NK-92 (cell line): Measurements from ENCODE around the gene KIRREL1.
"Not testable (repeated sequence)": the region's sequence is repeated elsewhere in the genome, so short reads cannot be mapped to it uniquely, and the experiment has no call there.

Source experiments
- DNase-seq: peaks from one replicate; lab custom pipeline; 2025; ENCODE audit not compliant: unreplicated experiment; lab: John Stamatoyannopoulos, UW

The KIRREL1 gene

DNA sequence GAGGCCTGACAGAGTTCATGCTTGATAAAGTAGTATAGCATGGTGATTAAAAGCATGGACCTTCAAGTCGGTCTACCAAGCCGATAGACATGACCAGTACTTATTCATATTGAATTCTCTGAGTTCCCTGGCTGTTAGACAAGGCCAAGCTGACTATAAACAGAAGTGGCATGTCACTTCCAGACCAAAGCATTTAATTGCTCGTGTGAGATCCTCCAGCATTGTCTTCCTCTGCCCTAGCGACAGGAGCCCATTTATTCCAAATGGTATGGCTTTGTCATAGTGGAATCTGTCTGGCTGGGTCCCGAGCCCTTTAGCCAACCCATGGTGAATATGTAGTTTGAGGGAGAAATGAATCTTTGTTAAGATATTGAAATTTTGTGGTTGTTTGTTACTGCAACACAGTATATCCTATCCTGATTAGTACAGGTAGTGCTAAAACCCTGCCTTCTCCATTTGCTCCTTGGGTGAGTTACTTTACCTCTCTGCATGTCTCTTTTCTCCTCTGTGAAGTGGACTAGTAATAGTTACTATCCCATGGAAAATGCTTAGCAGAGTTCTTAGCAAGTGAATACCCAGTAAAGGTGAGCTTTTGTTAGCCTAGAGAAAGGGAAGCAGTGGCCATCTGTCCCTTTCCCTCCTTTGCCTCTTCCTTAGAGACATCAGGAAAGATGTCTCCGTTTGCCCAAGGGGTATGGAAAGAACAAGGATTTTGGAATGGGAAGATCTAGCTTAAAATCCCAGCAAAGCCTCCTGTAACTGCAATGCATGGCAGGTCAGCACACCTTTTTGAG, 109.6 kb downstream of the KIRREL1 start:
- DNase-seq: no peak

DNA sequence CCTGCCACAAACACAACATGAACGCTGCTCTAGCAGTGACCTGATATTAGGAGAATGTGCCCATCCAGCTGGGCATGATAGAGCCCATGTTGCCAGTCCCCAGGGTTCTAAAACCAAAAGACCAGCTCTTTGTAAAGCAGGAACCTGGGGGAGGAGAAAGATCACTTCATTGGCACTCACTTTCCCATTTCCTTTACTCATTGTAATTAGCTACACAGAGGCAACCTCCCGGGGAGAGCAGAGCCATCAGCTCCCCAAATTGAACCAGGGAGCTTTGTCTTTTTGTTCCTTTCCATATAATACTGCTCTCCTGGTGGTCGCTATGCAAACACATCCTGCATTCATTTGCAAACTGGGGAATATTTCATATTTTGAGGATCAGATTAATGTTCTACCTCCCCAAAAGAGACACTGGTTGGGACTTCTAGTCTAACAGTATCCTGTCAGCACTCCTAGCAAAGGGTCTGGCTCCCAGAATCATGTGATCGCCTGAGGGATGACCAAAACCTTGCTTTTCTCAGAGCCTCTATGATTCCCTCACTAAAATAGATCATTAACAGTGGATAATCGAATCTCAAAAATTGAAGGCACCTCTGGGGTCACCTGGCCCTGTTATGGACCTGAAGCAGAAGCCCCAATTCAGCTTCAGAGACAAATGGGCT, 110.5 kb downstream of the KIRREL1 start:
- DNase-seq: no peak

DNA sequence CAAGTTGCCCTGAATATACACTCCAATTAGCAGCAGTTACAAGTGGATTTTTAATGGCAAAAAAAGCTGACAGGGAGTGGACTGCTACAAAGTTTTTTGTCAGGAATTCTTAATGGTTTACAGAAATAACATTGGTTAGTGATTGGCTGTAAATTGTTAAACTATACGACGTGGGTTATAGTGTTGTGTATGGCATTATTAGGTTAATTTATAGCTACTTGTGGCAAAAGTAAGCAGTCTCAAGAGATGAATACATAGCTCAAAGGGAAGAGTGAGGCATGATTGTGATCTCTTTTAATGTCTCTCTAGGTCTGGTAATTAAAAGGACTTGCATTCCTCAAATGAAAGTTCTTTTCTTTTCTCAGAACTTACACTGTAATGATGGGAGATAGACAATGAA, 111.4 kb downstream of the KIRREL1 start:
- no peak for DNase-seq

DNA sequence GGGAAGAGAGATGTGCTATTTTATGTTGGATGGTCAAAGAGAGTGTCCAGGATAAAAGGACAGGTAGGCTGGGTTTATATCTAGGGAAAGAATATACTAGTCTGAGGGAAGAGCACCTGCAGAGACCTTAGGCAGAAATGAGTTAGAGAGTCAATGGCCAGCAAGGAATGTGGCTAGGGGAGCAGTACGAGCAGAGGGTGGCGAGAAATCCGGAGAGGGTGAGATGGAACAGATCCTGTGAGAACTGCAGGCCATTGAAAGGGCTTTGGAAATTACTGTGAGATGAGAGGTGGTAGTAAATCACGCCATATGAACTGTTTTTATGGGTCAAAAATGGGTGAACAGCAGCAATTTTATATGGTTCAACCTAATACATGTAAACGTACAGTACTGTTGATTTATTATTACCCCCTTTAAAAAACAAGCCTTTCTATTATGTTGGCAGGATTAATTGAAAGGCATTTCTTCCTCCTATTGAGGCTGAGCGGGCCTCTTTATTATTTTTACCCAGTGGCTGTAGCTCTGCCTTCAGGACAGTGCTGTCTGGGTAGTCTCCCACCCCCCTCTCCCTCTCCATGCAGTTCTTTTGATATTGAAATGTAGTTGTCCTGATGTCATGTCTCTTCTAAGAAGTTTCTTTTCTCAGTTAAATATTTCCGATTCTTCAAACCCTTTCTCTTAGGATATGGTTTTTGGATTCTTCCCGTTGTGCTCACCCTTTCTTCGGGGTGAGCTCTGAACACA, 112.1 kb downstream of the KIRREL1 start:
- no peak for DNase-seq

DNA sequence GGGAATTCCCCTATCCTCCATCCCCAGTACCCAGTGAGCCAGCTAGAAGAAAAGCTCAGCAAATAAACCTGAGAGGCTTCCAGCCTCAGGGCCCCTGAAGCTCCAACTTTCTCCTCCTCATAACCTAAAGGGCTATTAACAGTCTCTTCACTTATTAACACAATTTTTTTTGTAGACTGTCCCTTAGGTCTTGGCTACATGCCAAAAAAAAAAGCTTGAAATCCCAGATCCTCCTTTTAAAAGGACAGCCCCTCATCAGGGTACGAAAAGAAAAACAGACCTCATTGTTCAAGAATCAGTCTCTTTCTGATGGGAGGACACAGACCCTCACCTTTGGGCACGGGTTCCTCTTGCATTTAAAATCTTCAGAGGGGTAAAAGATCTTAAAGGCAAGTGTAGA, 114.5 kb downstream of the KIRREL1 start:
- DNase-seq: no peak

DNA sequence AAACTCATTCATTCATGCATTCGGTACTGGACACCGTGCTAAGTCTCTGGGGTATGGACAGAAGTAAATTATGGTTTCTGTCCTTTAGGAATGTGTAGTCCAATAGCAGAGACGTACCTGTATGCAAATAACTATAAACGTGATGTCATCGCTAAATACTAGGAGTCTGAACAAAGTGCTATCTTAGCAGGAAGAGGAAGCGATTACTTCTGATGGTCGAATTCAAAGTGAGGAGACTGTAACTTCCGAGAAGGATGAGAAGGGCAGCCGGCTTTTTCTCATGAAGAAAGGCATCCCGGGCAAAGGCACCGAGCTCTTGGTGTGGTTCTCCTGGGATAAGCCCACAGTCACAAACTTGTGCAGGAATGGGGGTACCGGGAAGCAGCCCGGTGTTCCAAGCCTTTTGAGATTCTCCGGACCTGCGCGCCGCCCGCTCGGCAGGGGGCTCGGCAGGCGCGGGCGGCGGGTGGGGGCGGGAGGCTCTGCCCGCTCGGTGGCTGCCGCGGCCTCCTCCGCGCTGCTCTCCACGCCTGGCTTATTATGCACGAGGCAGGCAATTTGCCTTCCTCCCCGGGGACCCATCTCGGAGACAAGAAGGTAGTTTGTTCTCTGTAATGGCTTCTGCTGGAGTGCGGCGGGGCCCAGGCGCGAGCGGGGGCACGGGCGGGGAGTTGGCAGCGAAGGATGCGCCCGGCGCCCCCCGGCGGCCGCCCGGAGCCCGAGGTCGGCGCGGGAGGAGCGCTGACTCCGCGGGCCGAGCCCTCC, 119.7 kb downstream of the KIRREL1 start:
- no peak for DNase-seq

DNA sequence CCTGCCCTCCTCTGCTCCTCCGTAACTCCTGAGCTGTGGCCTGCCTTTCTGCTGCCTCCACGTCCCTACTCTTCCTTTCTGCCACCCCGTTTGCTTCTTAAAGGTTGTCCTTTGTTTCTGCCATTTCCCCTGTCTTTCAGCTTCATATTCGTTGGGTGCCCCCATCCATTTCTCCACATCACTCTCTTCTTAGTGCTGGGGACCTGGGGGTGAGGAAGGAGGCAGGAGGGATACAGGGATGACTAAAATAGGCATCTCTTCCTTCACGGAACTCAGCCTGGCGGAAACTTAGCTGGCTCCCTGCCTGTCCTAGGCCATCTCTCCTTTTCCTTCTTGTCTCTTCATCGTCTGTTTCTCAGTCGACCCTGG, 120.3 kb downstream of the KIRREL1 start:
- DNase-seq: no peak

DNA sequence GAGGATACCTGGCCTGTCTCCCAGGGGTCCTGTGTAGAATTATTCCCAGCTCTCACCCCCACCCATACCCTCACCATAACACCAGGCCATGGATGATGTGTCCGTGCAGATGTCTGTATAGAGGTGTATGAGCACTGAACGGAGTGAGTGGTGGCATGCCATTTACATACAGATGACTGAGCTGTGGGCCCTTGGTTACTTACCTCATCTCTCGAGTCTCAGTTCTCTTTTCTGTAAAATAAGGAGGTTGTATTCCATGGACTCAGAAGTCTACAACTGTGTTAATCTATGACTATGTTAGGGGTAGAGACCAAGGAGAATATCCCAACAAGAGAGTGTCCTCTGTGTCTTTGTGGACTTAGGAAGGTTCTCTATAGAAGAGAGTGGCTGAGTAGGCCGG, 121.7 kb downstream of the KIRREL1 start:
- no peak for DNase-seq

DNA sequence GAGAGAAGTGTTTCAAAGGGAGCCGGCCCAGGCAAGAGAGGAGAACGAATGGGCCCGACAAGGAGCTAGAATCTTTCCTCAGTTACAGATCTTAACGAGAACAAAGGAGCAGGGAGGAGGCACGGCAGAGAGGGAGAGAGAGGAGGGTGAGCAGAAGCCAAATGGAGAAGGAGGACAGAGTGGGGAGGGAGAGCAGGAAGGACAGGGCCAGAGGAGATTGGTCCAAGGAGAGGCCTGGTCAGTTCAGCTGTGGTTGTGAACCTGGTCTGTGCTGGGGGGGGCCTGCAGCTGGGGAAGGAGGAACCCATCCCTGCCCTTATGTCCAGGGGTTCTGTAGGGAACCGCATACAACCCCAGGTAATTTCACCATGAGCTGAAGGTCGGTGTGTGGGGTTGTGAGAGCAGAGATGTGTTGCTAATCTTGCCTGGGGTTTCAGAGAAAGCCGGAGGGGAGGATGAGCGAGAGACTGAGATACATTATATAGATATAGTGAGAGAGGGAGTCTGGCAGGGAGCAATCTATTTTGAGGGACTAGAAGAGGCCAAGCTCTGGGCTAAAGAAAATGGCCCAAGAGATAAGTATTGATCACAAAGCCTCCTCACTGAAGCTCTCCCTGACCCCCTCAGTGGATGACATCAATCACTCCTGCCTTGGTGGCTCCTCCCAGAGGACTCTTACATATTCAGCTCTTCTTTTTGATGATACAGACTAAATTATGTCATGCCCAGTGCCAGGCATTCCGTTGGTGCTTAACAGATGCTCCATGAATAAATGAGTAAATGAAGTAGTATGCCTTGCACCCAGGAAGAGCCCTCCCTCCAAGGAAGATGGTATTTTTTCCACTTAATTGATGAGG, 123.1 kb downstream of the KIRREL1 start:
- DNase-seq: no peak

DNA sequence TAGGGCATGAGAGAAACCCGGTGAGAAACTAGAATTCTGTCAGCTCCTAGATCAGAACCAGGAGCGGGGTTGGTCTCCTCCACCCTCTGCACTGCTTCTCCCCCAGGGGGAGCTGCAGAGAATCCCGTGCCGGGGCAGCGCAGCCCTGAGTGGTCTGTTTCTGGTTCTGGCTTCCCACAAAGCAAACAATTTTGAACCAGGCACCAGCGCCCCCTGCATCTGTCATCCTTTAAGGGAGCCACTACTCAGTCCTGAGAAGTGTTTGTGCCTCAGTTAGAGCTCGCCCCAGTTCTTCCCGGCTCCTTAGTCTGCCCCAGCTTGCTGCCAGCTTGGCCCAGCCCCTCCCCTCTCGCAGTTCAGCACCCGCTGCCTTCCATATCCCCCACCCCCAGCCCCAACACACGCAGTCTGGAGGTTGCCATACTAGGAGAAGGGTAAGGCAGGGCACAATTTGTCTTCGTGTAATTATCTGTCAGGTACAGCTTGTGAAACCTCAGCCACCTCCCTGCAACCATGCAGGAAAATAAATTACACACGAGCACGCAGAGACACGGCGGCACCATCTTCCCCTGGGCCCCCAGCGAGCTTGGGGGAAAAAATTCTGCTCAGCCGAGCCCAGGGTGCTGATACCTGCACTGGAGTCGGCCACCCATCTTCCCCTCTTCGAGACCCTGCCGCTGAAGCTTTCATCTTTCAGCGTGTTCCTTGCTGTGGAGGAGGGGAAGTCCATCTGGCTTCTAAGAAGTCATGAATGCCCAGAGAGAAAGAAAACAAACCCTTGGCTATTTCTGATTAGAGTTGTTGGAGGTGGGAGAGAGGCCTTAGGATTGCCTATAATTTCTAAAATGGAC, 124.6 kb downstream of the KIRREL1 start:
- DNase-seq: no peak

DNA sequence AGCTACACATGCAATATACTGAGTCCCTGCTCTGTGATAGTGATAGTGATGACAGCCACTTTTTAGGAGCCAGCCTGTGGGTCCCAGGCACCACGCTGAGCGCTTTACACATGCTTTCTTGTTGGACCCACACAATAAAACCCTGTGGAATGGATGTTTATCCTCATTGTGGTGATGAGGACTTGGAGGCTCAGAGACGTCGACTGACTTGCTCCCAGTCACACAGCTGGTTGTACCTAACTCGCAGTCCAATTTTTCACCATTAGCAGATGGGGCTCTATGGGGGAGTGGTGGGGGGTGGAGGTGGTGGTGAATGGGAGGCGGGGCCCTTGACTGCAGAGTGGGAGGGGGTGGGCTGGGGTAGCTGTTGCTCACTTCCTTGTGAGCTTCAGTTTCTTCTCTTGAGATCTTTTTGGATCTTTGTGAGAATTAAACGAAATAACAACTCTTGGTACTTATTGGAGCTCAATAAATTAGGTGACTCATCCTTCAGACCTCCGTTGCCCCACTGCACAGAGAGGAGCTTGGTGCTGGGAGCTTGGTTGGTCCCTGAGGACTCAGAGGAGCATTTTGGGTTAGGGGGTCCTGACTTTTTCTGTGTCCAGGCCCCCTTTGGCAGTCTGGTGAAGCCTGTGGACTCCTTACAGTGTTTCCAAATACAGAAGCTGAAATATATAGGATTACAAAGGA, 125.4 kb downstream of the KIRREL1 start:
- DNase-seq: no peak

DNA sequence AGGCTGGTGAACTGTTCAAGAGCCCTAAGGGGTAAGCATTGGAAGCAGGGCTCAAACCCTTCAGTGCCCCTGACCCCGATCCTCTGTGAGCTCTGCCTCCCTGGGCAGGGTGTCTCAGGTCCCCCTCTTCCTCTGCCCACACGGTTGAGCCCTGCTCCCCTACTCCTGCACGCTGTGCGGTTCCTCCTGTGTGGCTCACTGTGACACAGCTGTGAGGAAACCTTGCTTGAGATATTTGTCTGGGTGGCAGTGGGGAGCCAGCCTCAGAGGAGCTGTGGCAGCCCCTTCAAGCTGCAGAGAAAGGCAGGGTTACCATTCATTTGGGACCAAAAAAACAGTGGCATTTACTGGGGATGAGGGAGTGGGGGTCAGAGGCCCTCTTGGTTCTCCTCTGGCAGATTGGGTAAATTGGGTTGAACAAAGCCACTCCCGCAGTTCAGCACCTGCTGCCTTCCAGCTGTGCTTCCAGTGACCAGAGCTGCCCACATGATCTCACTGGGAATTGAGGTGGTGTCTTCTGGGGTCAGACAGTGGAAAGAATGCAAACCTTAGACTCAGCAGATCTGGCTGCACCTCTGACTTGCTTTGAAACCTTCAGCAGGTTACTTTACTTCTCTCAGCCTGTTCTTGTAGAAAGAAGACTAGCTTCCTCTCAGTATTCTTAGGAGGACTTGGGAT, 126.7 kb downstream of the KIRREL1 start:
- DNase-seq: no peak

DNA sequence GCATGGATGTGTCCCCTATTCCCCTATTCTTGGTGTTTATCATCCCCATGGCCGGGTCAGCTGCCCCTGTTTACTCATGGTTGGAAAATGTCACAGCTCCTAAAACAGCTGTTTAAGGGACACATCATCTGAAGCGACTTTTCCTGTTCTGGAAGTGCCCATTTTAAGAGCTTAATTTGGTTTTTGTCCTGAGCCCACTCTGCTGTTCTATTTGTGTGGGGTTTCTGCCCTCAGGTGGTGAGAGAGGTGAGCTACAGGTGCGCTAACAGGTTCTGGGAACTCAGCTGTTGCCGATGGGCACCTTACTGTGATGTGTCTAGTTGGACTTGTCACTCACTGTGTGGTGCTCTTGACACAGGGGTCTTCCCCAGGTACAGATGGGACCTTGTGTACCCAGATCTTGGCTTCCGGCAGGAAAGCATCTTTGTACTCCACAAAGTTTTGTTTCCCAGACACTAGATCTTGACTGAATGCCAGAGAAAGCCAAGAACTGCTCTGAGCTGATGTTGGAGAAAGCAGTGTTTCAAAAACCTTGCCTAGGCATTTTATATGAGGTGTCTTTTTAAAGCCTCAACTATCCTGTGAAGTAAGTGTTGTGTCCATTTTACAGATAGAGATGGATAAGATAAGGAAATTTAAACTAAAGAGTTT, 128.3 kb downstream of the KIRREL1 start:
- DNase-seq: no peak

DNA sequence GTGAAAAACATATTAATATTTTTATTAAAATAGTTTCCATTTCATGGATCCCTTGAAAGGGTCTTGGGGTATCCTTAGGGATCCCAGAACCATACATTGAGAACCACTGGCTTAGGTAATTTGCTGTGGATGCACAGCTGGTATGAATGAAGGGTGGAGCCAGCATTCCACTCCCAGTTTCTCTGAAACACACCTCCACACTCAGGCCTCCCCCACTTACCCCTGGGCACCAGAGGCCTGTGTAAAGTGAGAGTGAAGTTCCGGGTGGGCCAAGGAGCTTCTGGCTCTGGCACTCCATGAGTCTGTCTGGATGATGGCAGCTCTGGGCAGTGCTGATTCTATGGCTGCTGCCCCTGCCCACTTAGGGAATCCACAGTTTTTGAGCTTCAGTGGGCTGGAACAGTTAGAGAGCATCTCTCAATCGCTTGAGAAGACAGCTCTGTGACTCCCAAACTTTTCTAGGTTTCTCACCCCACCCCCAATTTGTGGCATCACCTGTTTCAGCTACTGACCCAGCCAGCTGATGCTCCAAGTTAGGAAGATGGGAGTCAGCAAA, 129.5 kb downstream of the KIRREL1 start:
- no peak for DNase-seq

DNA sequence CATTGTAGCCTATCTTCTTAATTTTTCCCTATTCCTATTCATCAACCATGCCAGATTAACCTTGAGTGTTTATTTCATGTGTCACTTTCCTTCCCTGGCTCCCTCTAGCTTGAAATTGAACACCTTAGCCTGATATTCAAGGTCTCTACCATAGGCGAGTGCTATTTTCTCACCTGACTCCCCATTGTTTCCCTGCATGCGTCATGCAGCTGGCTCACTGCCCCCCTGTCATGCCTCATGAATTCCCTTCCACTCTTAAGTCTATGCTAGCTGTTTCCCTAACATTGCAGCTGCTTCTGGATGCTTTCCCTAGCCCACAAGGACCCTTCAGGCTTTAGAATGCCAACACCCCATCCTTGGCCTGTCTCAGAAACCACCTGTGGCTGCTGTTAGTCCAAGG, 130.6 kb downstream of the KIRREL1 start:
- no peak for DNase-seq

DNA sequence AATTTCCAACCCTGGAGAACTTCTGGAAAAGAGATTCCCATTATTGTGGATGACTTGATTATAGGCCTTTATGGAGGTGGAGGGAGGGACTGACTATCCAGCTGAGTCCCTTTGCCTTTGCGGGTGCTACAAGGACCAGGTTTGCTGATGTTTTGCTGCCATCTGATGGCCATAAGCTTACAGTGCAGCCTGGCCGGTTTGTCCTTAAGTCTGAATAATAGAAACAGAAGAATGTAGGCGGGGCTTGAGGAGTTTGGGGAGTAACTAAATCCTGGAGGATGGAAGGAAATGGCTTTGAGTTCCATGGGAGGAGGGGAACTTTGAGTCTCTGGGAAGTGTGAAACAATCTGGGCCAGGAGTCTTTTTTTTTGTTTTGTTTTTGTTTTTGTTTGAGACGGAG, 131.6 kb downstream of the KIRREL1 start:
- DNase-seq: no peak

DNA sequence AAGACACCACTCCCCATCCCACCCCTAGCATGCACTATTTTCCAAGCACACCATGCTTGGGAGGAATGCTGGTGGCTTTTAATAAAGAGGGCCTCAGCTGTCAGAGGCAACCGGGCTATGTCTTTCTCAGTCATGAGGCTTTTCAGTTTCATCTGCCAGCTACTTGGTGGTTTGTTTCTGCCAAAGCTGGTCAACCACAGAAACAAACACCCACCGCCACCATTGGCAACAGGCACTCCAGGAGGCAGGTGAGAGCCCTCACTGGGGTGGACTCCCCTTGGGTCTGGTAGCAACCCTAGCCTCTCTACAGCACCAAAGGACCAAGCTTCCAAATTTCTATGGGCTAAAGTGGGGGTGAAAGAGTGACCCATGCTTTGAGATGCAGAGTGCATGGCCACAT, 133.0 kb downstream of the KIRREL1 start:
- DNase-seq: no peak

DNA sequence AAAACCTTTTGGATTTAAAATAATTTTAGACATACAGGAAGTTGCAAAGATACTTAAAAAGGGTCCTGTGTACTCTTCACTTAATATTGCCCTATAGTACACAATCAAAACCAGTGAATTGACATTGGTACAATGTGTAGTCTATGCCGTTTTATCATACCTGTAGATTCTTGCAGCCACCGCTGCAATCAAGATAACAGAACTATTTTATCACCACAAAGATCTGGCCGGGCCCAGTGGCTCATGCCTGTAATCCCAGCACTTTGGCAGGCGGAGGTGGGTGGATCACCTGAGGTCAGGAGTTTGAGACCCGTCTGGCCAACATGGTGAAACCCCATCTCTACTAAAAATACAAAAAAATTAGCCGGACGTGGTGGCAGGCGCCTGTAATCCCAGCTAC, 135.1 kb downstream of the KIRREL1 start:
- not testable (repeated sequence) for DNase-seq
